T47D (cell line): ENCODE measurements around the gene GRAP2.
A peak's percentile ranks its signal among the peaks of the same experiment; 100 is the strongest.

Experiments
- DNase-seq, 2 experiments: peaks; one replicate each; pipeline versions ENCODE4 v3.0.0 to v3.0.0-alpha.2; 2011 to 2012; ENCODE audit warnings: low read depth in 1 of 2, low spot score in 1 of 2
- JUND ChIP-seq: IDR thresholded peaks from 2 replicates; pipeline ENCODE4 v1.6.1; 2012; ENCODE audit warnings: low read depth
- in situ Hi-C: cut with HindIII; loops from 2 replicates; pipeline ENCODE4 v1.10.0; 2016; ENCODE audit warnings: low sequenced_read_pairs, low pct_unique_long_range_greater_than_20kb

The GRAP2 gene

GRCh38 chr22:40001106-40001505 is 100.2 kb downstream of the GRAP2 start:
- DNase-seq, result no peak
- TF ChIP-seq JUND, result no peak
- in situ Hi-C loops, result no loop called here

- peak in 1 of 2 experiments; percentile 30 for DNase-seq
- in situ Hi-C loops, result no loop called here
- TF ChIP-seq JUND, result no peak
These were observed 101.1 kb downstream of the GRAP2 start for GRCh38 chr22:40001800-40002577.

GRCh38 chr22:40002935-40003715 is 102.2 kb downstream of the GRAP2 start:
- in situ Hi-C loops, result no loop called here
- no peak for DNase-seq
- no peak for TF ChIP-seq JUND

- TF ChIP-seq JUND, result no peak
- DNase-seq, result no peak
- in situ Hi-C loops, result no loop called here
These were observed 104.0 kb downstream of the GRAP2 start for GRCh38 chr22:40004836-40005235.

GRCh38 chr22:40006641-40007040 is 105.8 kb downstream of the GRAP2 start:
- no peak for DNase-seq
- in situ Hi-C loops, result no loop called here
- TF ChIP-seq JUND, result no peak

GRCh38 chr22:40007853-40008710 is 107.2 kb downstream of the GRAP2 start:
- in situ Hi-C loops, result no loop called here
- DNase-seq, result no peak
- TF ChIP-seq JUND, result no peak

GRCh38 chr22:40008726-40009291 is 107.9 kb downstream of the GRAP2 start:
- in situ Hi-C loops, result no loop called here
- no peak for TF ChIP-seq JUND
- DNase-seq, result no peak

- no peak for TF ChIP-seq JUND
- DNase-seq, result no peak
- in situ Hi-C loops, result no loop called here
These were observed 108.4 kb downstream of the GRAP2 start for GRCh38 chr22:40009292-40009774.

GRCh38 chr22:40009951-40010671 is 109.2 kb downstream of the GRAP2 start:
- TF ChIP-seq JUND, result no peak
- in situ Hi-C loops, result no loop called here
- no peak for DNase-seq

GRCh38 chr22:40010746-40011145 is 109.9 kb downstream of the GRAP2 start:
- DNase-seq, result no peak
- TF ChIP-seq JUND, result no peak
- in situ Hi-C loops, result no loop called here

- DNase-seq, result peak in 1 of 2 experiments; percentile 68
- no peak for TF ChIP-seq JUND
- in situ Hi-C loops, result no loop called here
These were observed 113.9 kb downstream of the GRAP2 start for GRCh38 chr22:40014667-40015248.
